Gastrocnemius medialis (tissue), 4 donors: Measurements from ENCODE around the gene TMEM87B. TPM values are rescaled to one million over a fixed set of nuclear protein-coding genes. Genes with fewer than 3 reads are reported as not detected.
"Not testable (repeated sequence)": the region's sequence is repeated elsewhere in the genome, so short reads cannot be mapped to it uniquely, and the experiment has no call there.

Experiments
- ATAC-seq, 2 donors: fragments of 150-250 bp; one replicate each; pipeline ENCODE4 v1.9.1; 2016
- DNase-seq, 2 donors: peaks; one replicate each; pipeline ENCODE4 v3.0.0-alpha.2; 2019
- H3K27ac ChIP-seq, 4 donors: fragments of 200-600 bp; sonication (generic); 1 replicate in 1 of 4; 2 replicates in 3 of 4; pipeline ENCODE4 v1.5.1; 2016 to 2018; ENCODE audit warnings: mild to moderate bottlenecking in 2 of 4, moderate library complexity in 1 of 4
- H3K27me3 ChIP-seq, 3 donors: fragments of 200-600 bp; sonication (generic) in 2 of 3; 1 replicate in 1 of 3; 2 replicates in 2 of 3; pipeline versions ENCODE4 v1.5.1 to v1.6.0; 2016 to 2019; ENCODE audit warnings: mild to moderate bottlenecking in 1 of 3, moderate library complexity in 1 of 3
- H3K36me3 ChIP-seq, 2 donors: fragments of 200-600 bp; sonication (generic) in 1 of 2; one replicate each; pipeline ENCODE4 v1.5.1; 2017 to 2018
- H3K4me1 ChIP-seq, 2 donors: fragments of 200-600 bp; sonication (generic) in 1 of 2; one replicate each; pipeline ENCODE4 v1.5.1; 2016 to 2017; ENCODE audit warnings: mild to moderate bottlenecking in 2 of 2
- H3K4me3 ChIP-seq, 4 donors: fragments of 200-600 bp; sonication (generic) in 3 of 4; 1 replicate in 1 of 4; 2 replicates in 3 of 4; pipeline ENCODE4 v1.5.1; 2016 to 2019; ENCODE audit warnings: mild to moderate bottlenecking in 2 of 4
- H3K9me3 ChIP-seq, 3 donors: fragments of 200-600 bp; sonication (generic) in 2 of 3; 1 replicate in 1 of 3; 2 replicates in 2 of 3; pipeline ENCODE4 v1.5.1; 2016 to 2019
- POLR2A ChIP-seq, 2 donors: fragments of 450-650 bp; IDR thresholded peaks; one replicate each; pipeline ENCODE4 v1.6.1; 2017; ENCODE audit warnings: antibody characterized with exemption in 2 of 2, mild to moderate bottlenecking in 2 of 2, moderate library complexity in 2 of 2
- in situ Hi-C, 4 donors: fragments of 200-750 bp; cut with MboI; loops; one replicate each; pipeline versions ENCODE4 v1.15.0 to v1.8.0; 2017; ENCODE audit warnings: low sequenced_read_pairs in 4 of 4
- intact Hi-C: fragments of 100-400 bp; cut with DNase I; formaldehyde crosslinking; loops from one replicate; pipeline ENCODE4 v1.15.1; 2023; ENCODE audit warnings: low total_unique reads
- total RNA-seq, 4 donors: library from RNA; depleted of rRNA; stranded (reverse); fragments of >200 nt; gene quantifications; one replicate each; pipeline versions ENCODE4 v1.1.0 to v1.2.3, GENCODE V29; 2016
- TF ChIP-seq, protein P1 (sequence below), 5 experiments: fragments of 450-650 bp in 3 of 5; fragments of 200-600 bp in 2 of 5; sonication (generic) in 2 of 5; IDR thresholded peaks in 4 of 5; conservative IDR thresholded peaks in 1 of 5; 1 replicate in 4 of 5; 2 replicates in 1 of 5; pipeline ENCODE4 v1.5.1; 2016 to 2019; ENCODE audit warnings: antibody characterized with exemption in 5 of 5, mild to moderate bottlenecking in 3 of 5, moderate library complexity in 3 of 5

The TMEM87B gene
- total RNA-seq, 4 donors from 2014 or later = 2.6 to 5.0 (median 3.1) TPM

DNA sequence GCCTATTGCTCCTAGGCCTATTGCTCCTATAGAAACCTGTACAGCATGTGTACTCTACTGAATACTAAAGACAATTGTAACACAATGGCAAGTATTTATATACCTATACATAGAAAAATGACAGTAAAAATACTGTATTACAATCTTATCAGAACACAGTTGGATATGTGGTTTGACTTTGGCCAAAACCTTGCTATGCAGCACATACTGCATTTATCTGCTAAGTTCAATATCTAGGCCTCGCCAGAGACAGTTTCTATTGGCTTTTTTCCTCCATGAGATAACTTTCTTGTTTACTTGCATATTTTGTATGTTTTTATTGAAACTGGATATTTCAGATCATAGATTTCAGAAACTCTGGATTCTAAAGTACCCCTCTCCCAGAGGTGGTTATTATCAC is 19.3 kb upstream of the TMEM87B start:
- no peak for ATAC-seq
- Histone ChIP-seq H3K36me3 (no peaks in the 10 kb centered on the region), H3K9me3 (no peaks in the 10 kb centered on the region), H3K4me3 (no peak overlapping the region), H3K27me3 (no peaks in the 10 kb centered on the region), H3K27ac (no peak overlapping the region), H3K4me1 (peaks cover 0 to 9% of the 10 kb centered on the region in 2 donors)
- no peak for DNase-seq
- in situ Hi-C loops = no loop called here
- TF ChIP-seq POLR2A (IDR thresholded peaks at IDR 0.05) = no peak
- TF ChIP-seq, protein P1, sequence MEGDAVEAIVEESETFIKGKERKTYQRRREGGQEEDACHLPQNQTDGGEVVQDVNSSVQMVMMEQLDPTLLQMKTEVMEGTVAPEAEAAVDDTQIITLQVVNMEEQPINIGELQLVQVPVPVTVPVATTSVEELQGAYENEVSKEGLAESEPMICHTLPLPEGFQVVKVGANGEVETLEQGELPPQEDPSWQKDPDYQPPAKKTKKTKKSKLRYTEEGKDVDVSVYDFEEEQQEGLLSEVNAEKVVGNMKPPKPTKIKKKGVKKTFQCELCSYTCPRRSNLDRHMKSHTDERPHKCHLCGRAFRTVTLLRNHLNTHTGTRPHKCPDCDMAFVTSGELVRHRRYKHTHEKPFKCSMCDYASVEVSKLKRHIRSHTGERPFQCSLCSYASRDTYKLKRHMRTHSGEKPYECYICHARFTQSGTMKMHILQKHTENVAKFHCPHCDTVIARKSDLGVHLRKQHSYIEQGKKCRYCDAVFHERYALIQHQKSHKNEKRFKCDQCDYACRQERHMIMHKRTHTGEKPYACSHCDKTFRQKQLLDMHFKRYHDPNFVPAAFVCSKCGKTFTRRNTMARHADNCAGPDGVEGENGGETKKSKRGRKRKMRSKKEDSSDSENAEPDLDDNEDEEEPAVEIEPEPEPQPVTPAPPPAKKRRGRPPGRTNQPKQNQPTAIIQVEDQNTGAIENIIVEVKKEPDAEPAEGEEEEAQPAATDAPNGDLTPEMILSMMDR (IDR thresholded peaks at IDR 0.05 in 4 of 5, conservative IDR thresholded peaks at IDR 0.05 in 1 of 5) = no peak
- intact Hi-C loops = no loop called here

DNA sequence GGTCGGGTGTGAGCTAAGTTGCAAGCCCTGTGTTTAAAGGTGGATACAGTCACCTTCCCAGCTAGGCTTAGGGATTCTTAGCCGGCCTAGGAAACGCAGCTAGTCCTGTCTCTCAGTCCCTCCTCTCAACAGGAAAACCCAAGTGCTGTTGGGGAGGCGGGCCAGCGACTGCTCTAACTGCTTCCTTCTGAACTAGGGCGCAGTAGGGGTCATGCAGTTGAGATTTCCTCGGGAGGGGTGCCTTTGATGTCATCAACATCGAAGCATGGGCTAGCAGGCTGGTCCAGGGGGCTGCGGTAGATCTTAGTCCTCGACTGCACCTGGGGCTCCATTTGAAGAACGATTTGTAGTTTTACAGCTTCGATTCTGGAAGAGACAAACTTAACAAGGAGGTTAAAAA is 15.5 kb upstream of the TMEM87B start:
- intact Hi-C loops, ATAC-seq, H3K4me3 ChIP-seq, H3K9me3 ChIP-seq, H3K27me3 ChIP-seq, H3K27ac ChIP-seq, DNase-seq, in situ Hi-C loops, H3K36me3 ChIP-seq, H3K4me1 ChIP-seq: not testable (repeated sequence)

DNA sequence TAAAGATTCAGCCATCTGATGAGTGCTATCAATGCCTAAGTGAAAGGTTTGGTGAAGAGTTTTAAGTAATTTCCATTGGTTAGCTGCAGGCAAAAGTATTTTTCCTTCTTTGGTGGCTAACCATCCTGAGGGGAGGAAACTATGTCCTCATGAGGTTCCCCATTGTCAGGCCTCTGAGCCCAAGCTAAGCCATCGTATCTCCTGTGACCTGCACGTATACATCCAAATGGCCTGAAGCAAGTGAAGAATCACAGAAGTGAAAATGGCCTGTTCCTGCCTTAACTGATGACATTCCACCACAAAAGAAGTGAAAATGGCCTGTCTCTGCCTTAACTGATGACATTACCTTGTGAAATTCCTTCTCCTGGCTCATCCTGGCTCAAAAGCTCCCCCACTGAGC is 15.0 kb upstream of the TMEM87B start:
- in situ Hi-C loops, H3K4me1 ChIP-seq, H3K36me3 ChIP-seq, H3K27me3 ChIP-seq, ATAC-seq, H3K27ac ChIP-seq, H3K4me3 ChIP-seq, intact Hi-C loops, H3K9me3 ChIP-seq, DNase-seq: not testable (repeated sequence)

DNA sequence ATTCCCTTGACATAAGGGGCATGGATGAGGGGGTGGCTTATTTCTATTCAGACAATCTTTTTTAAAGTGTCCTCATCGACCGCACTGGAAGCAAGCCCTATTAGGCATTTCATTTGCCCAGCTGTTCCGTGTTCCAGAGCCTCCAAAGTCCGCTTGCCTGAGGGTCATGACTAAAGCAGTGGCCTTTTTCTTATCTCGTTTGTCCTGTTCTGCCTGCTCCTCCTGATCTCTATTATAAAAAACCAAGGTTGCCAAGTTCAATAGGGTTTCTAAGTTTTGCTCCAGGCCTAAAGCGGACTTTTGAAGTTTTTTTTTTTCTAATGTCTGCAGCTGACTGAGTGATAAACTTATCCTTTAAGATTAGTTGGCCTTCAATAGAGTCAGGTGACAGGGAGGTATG is 13.6 kb upstream of the TMEM87B start:
- intact Hi-C loops, H3K27ac ChIP-seq, H3K27me3 ChIP-seq, ATAC-seq, H3K36me3 ChIP-seq, H3K4me3 ChIP-seq, DNase-seq, H3K9me3 ChIP-seq, H3K4me1 ChIP-seq, in situ Hi-C loops: not testable (repeated sequence)

DNA sequence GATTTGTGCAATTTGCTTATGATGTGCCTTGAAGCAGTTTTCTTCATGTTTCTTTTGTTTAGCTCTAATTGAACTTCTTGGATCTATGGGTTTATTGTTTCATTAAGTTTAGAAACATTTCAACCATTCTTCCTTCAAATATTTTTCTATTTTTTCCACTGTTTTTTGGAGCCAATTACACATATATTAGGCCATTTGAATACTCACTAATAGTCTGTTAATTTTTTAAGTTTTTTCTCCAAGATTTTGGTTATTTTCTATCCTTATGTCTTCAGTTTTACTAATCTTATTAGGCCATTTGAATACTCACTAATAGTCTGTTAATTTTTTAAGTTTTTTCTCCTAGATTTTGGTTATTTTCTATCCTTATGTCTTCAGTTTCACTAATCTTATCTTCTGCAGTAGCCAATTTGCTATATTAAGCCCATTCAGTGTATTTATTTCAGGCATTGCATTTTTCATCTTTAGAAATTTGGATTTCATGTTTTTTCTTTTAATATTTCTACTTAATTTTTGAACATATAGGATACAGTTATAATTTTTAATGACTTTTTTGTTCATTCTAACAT is 9.5 kb upstream of the TMEM87B start:
- Histone ChIP-seq H3K4me3 (no peak overlapping the region), H3K9me3 (no peaks in the 10 kb centered on the region), H3K4me1 (no peaks in the 10 kb centered on the region), H3K27me3 (no peaks in the 10 kb centered on the region), H3K36me3 (no peaks in the 10 kb centered on the region), H3K27ac (no peak overlapping the region)
- ATAC-seq = no peak
- in situ Hi-C loops (loop anchor here in 3 of 4 donors (5.0 kb wide), 1 partner anchor 153 kb away; no protein-coding TSS in a partner anchor), intact Hi-C loops (no loop called here)
- DNase-seq = no peak
- TF ChIP-seq POLR2A (IDR thresholded peaks at IDR 0.05) = no peak
- TF ChIP-seq, protein P1 (IDR thresholded peaks at IDR 0.05 in 4 of 5, conservative IDR thresholded peaks at IDR 0.05 in 1 of 5) = no peak

DNA sequence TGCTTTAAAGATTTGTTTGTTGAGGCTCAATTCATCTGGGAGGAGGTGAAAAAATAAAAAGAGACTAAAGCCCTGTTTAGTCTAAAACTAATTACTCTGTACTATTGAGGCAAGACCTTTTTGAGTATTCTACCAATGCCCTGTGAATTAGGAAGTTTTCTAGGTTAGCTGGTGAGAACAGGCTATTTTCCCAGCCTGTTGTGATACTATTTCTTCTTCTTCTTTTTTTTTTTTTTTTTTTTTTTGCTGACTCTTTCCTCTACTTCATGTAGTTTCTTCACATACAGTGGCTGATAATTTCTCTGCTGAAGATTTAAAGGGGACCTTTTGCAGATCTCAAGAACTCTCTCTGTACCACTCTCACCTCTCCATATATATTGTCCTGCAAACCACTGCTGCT is 8.8 kb upstream of the TMEM87B start:
- ATAC-seq (no peak), DNase-seq (no peak)
- in situ Hi-C loops (loop anchor here in 3 of 4 donors (5.0 kb wide), 1 partner anchor 154 kb away; no protein-coding TSS in a partner anchor), intact Hi-C loops (no loop called here)
- no peaks in the 10 kb centered on the region for H3K36me3 ChIP-seq
- H3K4me3 ChIP-seq = no peak overlapping the region
- no peaks in the 10 kb centered on the region for H3K27me3 ChIP-seq
- TF ChIP-seq POLR2A (IDR thresholded peaks at IDR 0.05) = no peak
- TF ChIP-seq, protein P1 (IDR thresholded peaks at IDR 0.05 in 4 of 5, conservative IDR thresholded peaks at IDR 0.05 in 1 of 5) = no peak
- no peaks in the 10 kb centered on the region for H3K4me1 ChIP-seq
- no peaks in the 10 kb centered on the region for H3K9me3 ChIP-seq
- H3K27ac ChIP-seq = no peak overlapping the region
